ENCODE measurements around the gene GTPBP6.
"Not testable (repeated sequence)": the region's sequence is repeated elsewhere in the genome, so short reads cannot be mapped to it uniquely, and the experiment has no call there.

Gene GTPBP6

DNA sequence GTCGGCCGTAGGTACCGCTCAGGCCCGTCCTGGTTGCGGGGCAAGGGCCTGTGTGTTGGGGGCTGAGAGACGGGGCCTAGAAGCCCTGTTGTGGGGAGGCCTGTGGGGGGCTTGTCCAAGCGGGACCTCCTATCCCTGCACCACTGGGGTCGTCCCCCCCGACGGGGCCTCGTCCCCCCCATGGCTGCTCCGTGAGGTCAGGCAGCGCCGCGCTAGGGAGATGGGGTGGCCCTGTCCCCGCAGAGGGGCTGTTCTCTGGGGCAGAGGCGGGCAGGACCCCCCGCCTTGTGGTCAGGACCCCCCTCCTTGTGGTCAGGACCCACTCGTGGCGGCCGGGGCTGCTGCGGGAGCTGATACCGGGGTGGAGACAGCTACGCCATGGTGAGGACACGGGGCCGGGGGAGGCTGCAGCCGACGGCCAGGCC lies 12.1 kb upstream of the GTPBP6 start:
- DNase-seq (ENCODE audit: low read depth, low spot score) = no peak
- H3K9ac ChIP-seq (ENCODE audit: insufficient read length) = no peak overlapping the region
- no peaks in the 10 kb centered on the region for H3K36me3 ChIP-seq (ENCODE audit: insufficient read depth, low read length)
- H3K9me3 ChIP-seq (ENCODE audit: low read depth, low read length) = no peaks in the 10 kb centered on the region
- H3K4me3 ChIP-seq = no peak overlapping the region
- TF ChIP-seq FOXP2 (optimal IDR thresholded peaks at IDR 0.05; ENCODE audit: control extremely low read depth, extremely low read length, insufficient read depth) = no peak
- no peak for TF ChIP-seq POLR2AphosphoS5 (IDR thresholded peaks at IDR 0.05; ENCODE audit: borderline replicate concordance, low read depth, low read length)
- TF ChIP-seq EZH2 (IDR thresholded peaks at IDR 0.05) = no peak
- H3K27ac ChIP-seq = no peak overlapping the region

DNA sequence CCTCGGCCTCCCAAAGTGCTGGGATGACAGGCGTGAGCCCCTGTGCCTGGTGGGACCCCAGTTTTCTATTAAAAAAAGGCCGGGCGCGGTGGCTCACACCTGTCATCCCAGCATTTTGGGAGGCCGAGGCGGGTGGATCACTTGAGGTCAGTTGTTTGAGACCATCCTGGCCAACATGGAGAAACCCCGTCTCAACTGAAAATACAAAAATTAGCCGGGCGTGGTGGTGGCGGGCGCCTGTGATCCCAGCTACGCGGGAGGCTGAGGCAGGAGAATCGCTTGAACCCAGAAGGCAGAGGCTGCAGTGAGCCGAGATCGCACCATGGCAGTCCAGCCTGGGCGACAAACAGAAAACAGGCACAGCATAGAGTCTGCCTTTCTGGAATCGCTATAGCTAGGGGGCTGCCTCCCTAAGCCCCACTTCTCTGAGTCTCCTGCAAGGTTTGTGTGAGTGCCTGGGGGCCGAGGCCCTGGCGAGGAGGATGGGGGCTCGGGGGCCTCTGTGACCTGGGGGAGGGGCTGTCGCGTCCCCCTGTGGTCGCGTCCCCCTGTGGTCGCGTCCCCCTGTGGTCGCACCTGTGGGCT lies 11.6 kb upstream of the GTPBP6 start:
- not testable (repeated sequence) for H3K27ac ChIP-seq; H3K9me3 ChIP-seq (ENCODE audit: low read depth, low read length); H3K9ac ChIP-seq (ENCODE audit: insufficient read length); H3K36me3 ChIP-seq (ENCODE audit: insufficient read depth, low read length); H3K4me3 ChIP-seq; DNase-seq (ENCODE audit: low read depth, low spot score)

DNA sequence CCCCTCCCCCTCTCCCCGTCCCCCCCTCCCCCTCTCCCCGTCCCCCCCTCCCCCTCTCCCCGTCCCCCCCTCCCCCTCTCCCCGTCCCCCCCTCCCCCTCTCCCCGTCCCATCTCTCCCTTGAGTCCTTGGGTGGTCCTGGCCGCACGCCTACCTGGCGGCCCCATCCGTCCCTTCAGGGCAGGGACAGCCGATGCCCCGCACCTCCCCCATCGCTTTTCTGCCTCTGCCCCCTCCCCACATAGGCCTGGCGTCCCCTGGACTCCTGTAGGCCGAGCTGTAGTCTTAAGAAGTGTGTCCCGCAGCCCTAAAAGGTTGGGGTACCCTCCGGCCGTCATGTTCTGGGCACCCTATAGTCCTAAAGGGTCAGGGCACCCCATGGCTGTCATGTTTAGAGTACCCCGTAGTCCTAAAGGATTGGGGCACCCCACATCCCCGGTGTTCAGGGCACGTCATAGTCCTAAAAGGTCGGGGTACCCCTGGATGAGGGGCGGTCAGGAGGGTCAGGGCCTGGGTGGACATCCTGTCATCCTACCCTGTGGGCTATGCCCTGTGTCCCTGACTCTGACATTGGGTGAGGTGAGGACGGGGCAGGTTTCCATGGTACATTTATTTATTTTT lies 10.8 kb upstream of the GTPBP6 start:
- Histone ChIP-seq H3K9me3 (ENCODE audit: low read depth, low read length) (no peaks in the 10 kb centered on the region), H3K36me3 (ENCODE audit: insufficient read depth, low read length) (no peaks in the 10 kb centered on the region), H3K9ac (ENCODE audit: insufficient read length) (no peak overlapping the region), H3K27ac (no peak overlapping the region), H3K4me3 (no peak overlapping the region)
- TF ChIP-seq EZH2 (IDR thresholded peaks at IDR 0.05) = no peak
- no peak for TF ChIP-seq POLR2AphosphoS5 (IDR thresholded peaks at IDR 0.05; ENCODE audit: borderline replicate concordance, low read depth, low read length)
- TF ChIP-seq FOXP2 (optimal IDR thresholded peaks at IDR 0.05; ENCODE audit: control extremely low read depth, extremely low read length, insufficient read depth) = no peak
- no peak for DNase-seq (ENCODE audit: low read depth, low spot score)

DNA sequence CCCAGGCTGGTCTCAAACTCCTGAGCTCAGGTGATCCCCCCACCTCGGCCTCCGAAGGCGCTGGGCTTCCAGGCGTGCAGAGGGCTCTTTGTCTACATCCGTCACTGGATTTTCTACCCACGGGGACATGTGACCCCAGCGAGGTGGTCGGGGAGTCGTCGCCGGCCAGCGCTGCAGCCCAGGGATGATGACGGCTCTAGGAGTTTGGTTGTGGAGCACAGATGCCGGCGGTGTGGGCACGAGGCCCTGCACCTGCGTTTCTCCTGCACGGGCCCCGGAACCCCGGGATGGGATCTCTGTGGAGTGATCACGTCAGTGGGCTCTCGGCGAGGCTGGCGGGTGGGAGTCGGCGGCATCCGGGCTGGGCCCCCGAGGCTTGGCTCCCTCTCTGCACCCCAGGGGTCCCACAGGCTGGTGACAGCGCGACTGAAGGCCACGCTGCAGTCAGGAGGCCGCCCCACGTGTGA lies 9.1 kb upstream of the GTPBP6 start:
- Histone ChIP-seq H3K9me3 (ENCODE audit: low read depth, low read length) (no peaks in the 10 kb centered on the region), H3K4me3 (no peak overlapping the region), H3K36me3 (ENCODE audit: insufficient read depth, low read length) (no peaks in the 10 kb centered on the region), H3K27ac (no peak overlapping the region), H3K9ac (ENCODE audit: insufficient read length) (no peak overlapping the region)
- DNase-seq (ENCODE audit: low read depth, low spot score) = no peak
- TF ChIP-seq EZH2 (IDR thresholded peaks at IDR 0.05) (no peak), FOXP2 (optimal IDR thresholded peaks at IDR 0.05; ENCODE audit: control extremely low read depth, extremely low read length, insufficient read depth) (no peak), POLR2AphosphoS5 (IDR thresholded peaks at IDR 0.05; ENCODE audit: borderline replicate concordance, low read depth, low read length) (no peak)

DNA sequence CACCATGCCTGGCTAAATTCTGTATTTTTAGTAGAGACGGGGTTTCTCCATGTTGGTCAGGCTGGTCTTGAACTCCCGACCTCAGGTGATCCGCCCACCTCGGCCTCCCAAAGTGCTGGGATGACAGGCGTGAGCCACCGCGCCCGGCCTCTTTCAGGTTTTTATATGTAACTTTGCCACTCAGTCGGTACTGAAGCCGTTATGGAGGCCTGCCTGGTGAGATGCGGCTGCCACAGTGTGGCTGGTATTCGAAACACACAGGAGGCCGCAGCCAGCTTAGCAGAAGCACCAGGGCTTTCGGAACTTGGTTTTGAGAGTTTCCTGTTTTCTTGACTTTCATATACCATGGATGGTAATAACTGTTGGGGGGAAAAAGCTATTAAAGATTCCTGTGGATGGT lies 6.1 kb upstream of the GTPBP6 start:
- H3K27ac ChIP-seq; H3K36me3 ChIP-seq (ENCODE audit: insufficient read depth, low read length); H3K9ac ChIP-seq (ENCODE audit: insufficient read length); DNase-seq (ENCODE audit: low read depth, low spot score); H3K4me3 ChIP-seq; H3K9me3 ChIP-seq (ENCODE audit: low read depth, low read length): not testable (repeated sequence)

DNA sequence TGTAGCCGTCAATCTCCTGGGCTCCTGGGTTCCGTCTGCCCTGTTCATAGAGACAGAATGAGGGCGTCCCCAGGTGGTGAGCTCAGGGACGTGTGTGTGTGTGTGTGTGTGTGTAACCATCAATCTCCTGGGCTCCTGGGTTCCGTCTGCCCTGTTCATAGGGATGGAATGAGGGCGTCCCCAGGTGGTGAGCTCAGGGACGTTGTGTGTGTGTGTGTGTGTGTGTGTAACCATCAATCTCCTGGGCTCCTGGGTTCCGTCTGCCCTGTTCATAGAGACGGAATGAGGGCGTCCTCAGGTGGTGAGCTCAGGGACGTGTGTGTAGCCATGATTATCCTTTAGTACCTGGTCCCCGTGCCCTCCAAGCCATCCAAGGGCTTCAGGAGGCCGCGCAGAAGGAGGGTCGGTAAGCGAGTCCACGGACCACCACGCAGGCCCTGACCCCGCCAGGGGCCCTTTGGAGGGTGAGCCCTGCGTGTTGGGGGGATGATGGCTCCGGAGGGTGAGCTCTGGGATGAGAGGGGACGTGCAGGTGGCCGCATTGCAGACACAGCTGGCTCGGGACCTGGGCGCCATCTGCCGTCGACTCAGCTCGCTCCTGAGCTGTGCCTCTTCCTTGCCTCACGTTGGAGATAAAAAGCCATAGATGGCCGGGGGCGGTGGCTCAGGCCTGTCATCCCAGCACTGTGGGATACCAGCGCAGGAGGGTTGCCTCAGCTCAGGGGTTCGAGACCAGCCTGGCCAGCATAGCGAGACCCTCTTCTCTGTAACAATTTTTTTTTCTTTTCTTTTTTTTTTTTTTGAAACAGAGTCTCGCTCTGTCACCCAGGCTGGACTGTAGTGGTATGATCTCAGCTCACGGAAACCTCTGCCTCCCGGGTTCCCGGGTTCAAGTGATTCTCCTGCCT lies 5.4 kb upstream of the GTPBP6 start:
- H3K4me3 ChIP-seq = no peak overlapping the region
- DNase-seq (ENCODE audit: low read depth, low spot score) = no peak
- no peaks in the 10 kb centered on the region for H3K9me3 ChIP-seq (ENCODE audit: low read depth, low read length)
- no peaks in the 10 kb centered on the region for H3K36me3 ChIP-seq (ENCODE audit: insufficient read depth, low read length)
- no peak overlapping the region for H3K9ac ChIP-seq (ENCODE audit: insufficient read length)
- no peak for TF ChIP-seq FOXP2 (optimal IDR thresholded peaks at IDR 0.05; ENCODE audit: control extremely low read depth, extremely low read length, insufficient read depth)
- no peak for TF ChIP-seq EZH2 (IDR thresholded peaks at IDR 0.05)
- TF ChIP-seq POLR2AphosphoS5 (IDR thresholded peaks at IDR 0.05; ENCODE audit: borderline replicate concordance, low read depth, low read length) = no peak
- H3K27ac ChIP-seq = no peak overlapping the region

DNA sequence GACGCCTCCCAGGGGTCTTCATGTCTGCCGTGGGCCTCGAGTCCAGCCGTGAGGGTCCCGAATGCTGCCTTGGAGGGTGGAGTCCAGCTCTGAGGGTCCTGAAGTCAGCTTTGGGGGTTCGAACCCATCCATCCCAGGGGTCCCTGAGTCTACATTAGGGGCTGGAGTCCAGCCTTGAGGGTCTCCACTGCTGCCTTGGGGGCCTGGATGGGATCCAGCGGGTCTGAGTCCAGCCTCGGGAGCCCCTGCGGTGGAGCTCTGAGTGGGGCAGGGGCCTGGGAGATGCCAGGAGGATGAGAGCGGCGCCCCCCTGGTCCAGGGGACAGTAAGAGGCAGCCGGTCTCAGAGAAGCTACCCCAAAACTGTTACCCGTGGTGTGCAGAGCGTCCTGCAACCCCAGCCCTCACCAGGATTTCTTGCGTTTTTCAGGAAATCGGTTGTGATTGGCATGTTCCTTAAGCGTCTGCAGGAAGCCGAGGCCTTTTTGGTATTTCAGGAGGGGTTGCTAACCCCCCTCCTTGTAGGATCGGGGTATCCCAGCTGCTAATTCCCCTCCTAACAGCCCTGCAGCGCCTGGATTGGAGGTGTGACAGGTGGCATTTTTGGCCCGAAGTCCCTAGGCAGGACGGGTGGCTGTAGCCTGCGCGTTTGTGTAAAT lies 1.7 kb upstream of the GTPBP6 start:
- no peak overlapping the region for H3K27ac ChIP-seq
- H3K9ac ChIP-seq (ENCODE audit: insufficient read length) = peak overlapping the region; percentile 91

DNA sequence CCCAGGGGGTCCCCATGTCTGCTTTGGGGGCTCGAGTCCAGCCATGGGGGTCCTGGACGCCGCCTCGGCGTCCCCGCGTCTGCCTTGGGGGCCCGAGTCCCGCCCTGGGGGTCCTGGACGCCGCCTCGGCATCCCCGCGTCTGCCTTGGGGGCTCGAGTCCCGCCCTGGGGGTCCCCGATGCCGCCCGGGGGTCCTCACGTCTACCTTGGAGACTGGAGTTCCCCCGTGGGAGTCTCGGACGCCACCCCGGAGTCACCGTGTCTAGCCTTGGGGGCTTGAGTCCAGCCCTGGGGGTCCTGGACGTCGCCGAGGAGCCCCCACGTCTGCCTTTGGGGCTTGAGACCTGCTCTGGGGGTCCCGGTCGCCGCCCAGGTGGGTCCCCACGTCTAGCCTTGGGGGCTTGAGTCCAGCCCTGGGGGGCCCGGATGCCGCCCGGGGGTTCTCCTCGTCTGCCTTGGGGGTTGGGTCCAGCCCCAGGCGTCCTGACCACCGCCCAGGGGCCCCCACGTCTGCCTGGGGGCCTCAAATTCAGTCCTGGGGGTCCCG lies 1.1 kb upstream of the GTPBP6 start:
- peak overlapping the region; percentile 89 for H3K4me3 ChIP-seq
- no peaks in the 10 kb centered on the region for H3K9me3 ChIP-seq (ENCODE audit: low read depth, low read length)
- H3K9ac ChIP-seq (ENCODE audit: insufficient read length) = peak overlapping the region; percentile 91
- no peak for DNase-seq (ENCODE audit: low read depth, low spot score)
- TF ChIP-seq POLR2AphosphoS5 (IDR thresholded peaks at IDR 0.05; ENCODE audit: borderline replicate concordance, low read depth, low read length) (no peak), FOXP2 (optimal IDR thresholded peaks at IDR 0.05; ENCODE audit: control extremely low read depth, extremely low read length, insufficient read depth) (no peak), EZH2 (IDR thresholded peaks at IDR 0.05) (no peak)
- H3K27ac ChIP-seq = peak overlapping the region; percentile 77
- H3K36me3 ChIP-seq (ENCODE audit: insufficient read depth, low read length) = peaks cover 13% of the 10 kb centered on the region; the same call in 1 of the 2 replicates

More for the DNA sequence above, 1.7 kb upstream of the GTPBP6 start:
- H3K9me3 ChIP-seq (ENCODE audit: low read depth, low read length) = no peaks in the 10 kb centered on the region
- peaks cover 9% of the 10 kb centered on the region; the same call in 1 of the 2 replicates for H3K36me3 ChIP-seq (ENCODE audit: insufficient read depth, low read length)
- TF ChIP-seq EZH2 (IDR thresholded peaks at IDR 0.05) (no peak), POLR2AphosphoS5 (IDR thresholded peaks at IDR 0.05; ENCODE audit: borderline replicate concordance, low read depth, low read length) (no peak), FOXP2 (optimal IDR thresholded peaks at IDR 0.05; ENCODE audit: control extremely low read depth, extremely low read length, insufficient read depth) (no peak)
- no peak for DNase-seq (ENCODE audit: low read depth, low spot score)
- H3K4me3 ChIP-seq = peak overlapping the region; percentile 89
